PC-3 (cell line): ENCODE data around the gene TWIST2. TPM values are rescaled to one million over a fixed set of nuclear protein-coding genes. Genes with fewer than 3 reads are reported as not detected.

Experiments
- ATAC-seq: fragments of 200-7000 bp; cut with Tn5 transposase; 2 replicates; pipeline ENCODE4 v1.9.1; 2020; ENCODE audit warnings: mild to moderate bottlenecking, moderate library complexity
- BruUV-seq: library from RNA; stranded (reverse); fragments of 400-500 nt; replicated peaks from 2 replicates; lab custom pipeline; 2021; lab: Mats Ljungman, UMichigan
- CTCF ChIA-PET: fragments of 300-600 bp; sonication (Branson Sonifier 250); formaldehyde crosslinking; loops from one replicate; lab custom pipeline; 2022; ENCODE audit warnings: antibody characterized with exemption; lab: Charles Lee
- POLR2A ChIA-PET: fragments of 300-600 bp; sonication (Branson Sonifier 250); formaldehyde crosslinking; loops from one replicate; lab custom pipeline; 2022; ENCODE audit warnings: antibody characterized with exemption; ENCODE audit not compliant: unreplicated experiment; lab: Charles Lee
- DNase-seq: peaks from one replicate; pipeline ENCODE4 v3.0.0-alpha.2; 2015
- H2AFZ ChIP-seq: fragments of 300-600 bp; sonication (generic); 2 replicates; pipeline ENCODE4 v1.6.0; 2016; ENCODE audit warnings: antibody characterized with exemption, low read length
- H3F3A ChIP-seq: fragments of 300-600 bp; sonication (generic); one replicate; pipeline ENCODE4 v1.6.0; 2017; ENCODE audit warnings: antibody characterized with exemption, low read length, control low read depth, mild to moderate bottlenecking; ENCODE audit not compliant: unreplicated experiment
- H3K27ac ChIP-seq: fragments of 300-600 bp; sonication (generic); 2 replicates; pipeline ENCODE4 v1.5.1; 2016; ENCODE audit warnings: mild to moderate bottlenecking, low read length
- H3K27me3 ChIP-seq: fragments of 300-600 bp; sonication (generic); 2 replicates; pipeline ENCODE4 v1.6.1; 2016; ENCODE audit warnings: low read length, mixed read lengths
- H3K36me3 ChIP-seq: fragments of 300-600 bp; sonication (generic); 2 replicates; pipeline ENCODE4 v1.6.1; 2016; ENCODE audit warnings: low read depth, mixed run types, low read length, mixed read lengths
- H3K4me1 ChIP-seq: fragments of 300-600 bp; sonication (generic); 2 replicates; pipeline ENCODE4 v1.5.1; 2016; ENCODE audit warnings: low read length; ENCODE audit not compliant: insufficient read depth
- H3K4me2 ChIP-seq: fragments of 300-600 bp; sonication (generic); 2 replicates; pipeline ENCODE4 v1.6.0; 2016; ENCODE audit warnings: low read length
- H3K4me3 ChIP-seq: fragments of 300-600 bp; sonication (generic); 2 replicates; pipeline ENCODE4 v1.5.1; 2016; ENCODE audit warnings: mild to moderate bottlenecking, low read length, mixed read lengths
- H3K79me2 ChIP-seq: fragments of 300-600 bp; sonication (generic); 2 replicates; pipeline ENCODE4 v1.6.1; 2017; ENCODE audit warnings: low read length, mixed read lengths
- H3K9ac ChIP-seq: fragments of 300-600 bp; sonication (generic); 2 replicates; pipeline ENCODE4 v1.6.0; 2016; ENCODE audit warnings: mild to moderate bottlenecking, low read length
- H3K9me2 ChIP-seq: fragments of 300-600 bp; sonication (generic); replicated peaks from 2 replicates; pipeline ENCODE4 v1.6.1; 2016; ENCODE audit warnings: mixed run types, low read length, mixed read lengths
- H3K9me3 ChIP-seq: fragments of 300-600 bp; sonication (generic); 2 replicates; pipeline ENCODE4 v1.6.1; 2016; ENCODE audit warnings: low read length, mixed read lengths
- H4K20me1 ChIP-seq: fragments of 300-600 bp; sonication (generic); 2 replicates; pipeline ENCODE4 v1.6.1; 2016; ENCODE audit warnings: low read length, mixed read lengths
- EZH2 ChIP-seq: fragments of 300-600 bp; sonication (generic); IDR thresholded peaks from one replicate; pipeline ENCODE4 v1.6.1; 2017; ENCODE audit warnings: antibody characterized with exemption, mild to moderate bottlenecking, low read length; ENCODE audit not compliant: unreplicated experiment
- EZH2phosphoT487 ChIP-seq: fragments of 300-600 bp; sonication (generic); IDR thresholded peaks from 2 replicates; pipeline ENCODE4 v1.6.1; 2018; ENCODE audit warnings: mild to moderate bottlenecking, antibody characterized with exemption, low read length, borderline replicate concordance
- intact Hi-C: fragments of 100-400 bp; cut with micrococcal nuclease; formaldehyde crosslinking; loops from 2 replicates; pipeline ENCODE4 v1.9.0; 2023
- total RNA-seq: library from RNA; depleted of rRNA; stranded (reverse); fragments of >200 nt; gene quantifications from 2 replicates; pipeline ENCODE4 v1.2.3, GENCODE V29; 2014
- TF ChIP-seq, protein P1 (sequence below): fragments of 300-600 bp; sonication (generic); conservative IDR thresholded peaks from 2 replicates; pipeline ENCODE4 v1.5.1; 2017; ENCODE audit warnings: antibody characterized with exemption, low read depth, mild to moderate bottlenecking, low read length

The TWIST2 gene
- total RNA-seq, 1 experiment from 2014 or later, result 4.4 TPM

DNA sequence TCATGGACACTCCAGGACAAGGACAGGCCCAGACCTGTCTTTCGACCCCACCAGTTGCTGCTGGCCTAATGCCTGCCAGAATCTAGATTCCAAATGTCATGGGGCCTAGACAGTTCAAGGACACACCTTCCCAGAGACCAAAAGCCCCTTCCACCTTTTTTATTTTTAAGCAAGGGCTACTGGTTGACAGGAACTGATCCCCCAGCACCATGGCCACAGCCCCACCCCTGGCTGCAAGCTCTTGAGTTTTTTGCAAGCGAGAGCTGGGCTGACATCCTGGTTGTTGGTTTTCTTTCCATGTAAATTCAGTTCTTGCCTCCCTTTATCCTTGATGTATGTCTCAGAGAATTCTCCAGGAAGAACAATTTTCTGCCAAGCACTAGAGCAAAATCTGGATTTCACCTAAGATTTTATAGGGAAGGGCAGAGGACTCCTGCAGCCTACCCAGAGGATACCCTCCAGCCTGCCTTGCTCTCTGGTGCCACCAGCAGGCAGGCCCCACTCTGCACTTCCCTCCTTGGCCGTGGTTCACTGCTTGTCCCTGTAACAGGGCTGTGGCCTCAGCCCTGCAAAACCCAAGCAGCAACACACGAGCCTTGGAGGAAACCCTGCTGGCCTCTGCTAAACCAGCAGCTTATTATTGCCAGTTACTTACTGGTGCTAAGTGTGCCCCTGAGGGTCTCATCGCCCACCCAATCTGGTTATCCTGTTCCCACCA, 97.7 kb downstream of the TWIST2 start:
- Histone ChIP-seq H4K20me1 (no peaks in the 10 kb centered on the region), H3K9me2 (no peaks in the 10 kb centered on the region), H3K4me3 (no peak overlapping the region), H3K4me2 (peak overlapping the region; percentile 78), H3K36me3 (no peaks in the 10 kb centered on the region), H3K9ac (no peak overlapping the region), H3K27me3 (no peaks in the 10 kb centered on the region), H3K4me1 (peaks cover 50% of the 10 kb centered on the region), H2AFZ (no peak overlapping the region), H3K79me2 (peaks cover 29% of the 10 kb centered on the region), H3K9me3 (no peaks in the 10 kb centered on the region), H3F3A (peaks cover 10% of the 10 kb centered on the region), H3K27ac (no peak overlapping the region)
- BruUV-seq, result no TSS peak
- DNase-seq (peak; percentile 45), ATAC-seq (no peak)
- intact Hi-C loops, result loop anchor here (5.0 to 10.0 kb wide), 3 partner anchors 83 to 511 kb away; no protein-coding TSS in a partner anchor
- TF ChIP-seq EZH2 (no peak), EZH2phosphoT487 (no peak)
- TF ChIP-seq, protein P1, sequence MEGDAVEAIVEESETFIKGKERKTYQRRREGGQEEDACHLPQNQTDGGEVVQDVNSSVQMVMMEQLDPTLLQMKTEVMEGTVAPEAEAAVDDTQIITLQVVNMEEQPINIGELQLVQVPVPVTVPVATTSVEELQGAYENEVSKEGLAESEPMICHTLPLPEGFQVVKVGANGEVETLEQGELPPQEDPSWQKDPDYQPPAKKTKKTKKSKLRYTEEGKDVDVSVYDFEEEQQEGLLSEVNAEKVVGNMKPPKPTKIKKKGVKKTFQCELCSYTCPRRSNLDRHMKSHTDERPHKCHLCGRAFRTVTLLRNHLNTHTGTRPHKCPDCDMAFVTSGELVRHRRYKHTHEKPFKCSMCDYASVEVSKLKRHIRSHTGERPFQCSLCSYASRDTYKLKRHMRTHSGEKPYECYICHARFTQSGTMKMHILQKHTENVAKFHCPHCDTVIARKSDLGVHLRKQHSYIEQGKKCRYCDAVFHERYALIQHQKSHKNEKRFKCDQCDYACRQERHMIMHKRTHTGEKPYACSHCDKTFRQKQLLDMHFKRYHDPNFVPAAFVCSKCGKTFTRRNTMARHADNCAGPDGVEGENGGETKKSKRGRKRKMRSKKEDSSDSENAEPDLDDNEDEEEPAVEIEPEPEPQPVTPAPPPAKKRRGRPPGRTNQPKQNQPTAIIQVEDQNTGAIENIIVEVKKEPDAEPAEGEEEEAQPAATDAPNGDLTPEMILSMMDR, result peak; percentile 61
- ChIA-PET CTCF (no interaction called here), POLR2A (no interaction called here)

DNA sequence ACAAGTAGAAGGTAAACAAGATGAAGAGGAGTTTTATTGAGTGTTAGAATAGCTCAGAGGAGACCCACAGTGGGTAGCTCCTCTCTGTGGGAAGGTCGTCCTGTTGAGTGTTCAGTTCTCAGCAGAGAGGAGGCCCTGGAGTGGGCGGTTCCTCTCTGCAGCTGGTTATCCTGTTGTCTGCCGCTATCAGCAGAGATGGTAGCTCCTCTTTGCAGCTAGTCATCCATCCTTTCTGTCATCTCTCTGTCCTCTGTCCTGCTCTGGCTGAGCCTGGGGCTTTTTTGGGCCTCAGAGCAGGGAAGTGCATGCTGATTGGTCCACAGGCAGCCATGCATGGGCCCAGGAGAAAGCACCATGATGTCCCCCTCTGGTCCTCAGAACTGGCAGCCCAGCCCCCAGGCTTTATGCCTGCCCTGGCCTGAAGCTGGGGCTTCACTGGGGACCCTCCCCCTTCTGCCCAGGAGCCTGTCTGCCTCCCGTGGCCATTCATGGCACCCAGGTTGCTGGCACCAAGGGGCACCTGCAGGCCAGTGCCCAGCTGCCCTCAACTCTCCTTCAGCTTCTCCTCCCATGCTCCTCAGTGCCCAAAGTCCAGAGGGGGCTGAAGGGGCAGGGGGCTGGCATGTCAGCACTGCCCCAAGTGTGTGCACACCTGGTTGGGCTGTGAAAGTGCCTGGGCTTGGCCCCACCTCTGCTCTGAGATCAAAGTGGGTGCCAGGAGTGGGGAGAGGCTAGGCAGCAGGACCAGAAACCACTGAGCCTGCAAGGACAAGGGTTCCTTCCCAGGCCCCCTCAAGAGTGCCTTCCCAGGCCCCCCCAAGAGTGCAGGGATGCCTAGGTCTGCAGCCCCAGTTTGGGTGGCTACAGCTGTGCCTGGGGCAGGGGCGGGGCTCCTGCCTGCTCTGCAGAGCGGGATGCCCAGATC, 98.7 kb downstream of the TWIST2 start:
- Histone ChIP-seq H4K20me1 (no peaks in the 10 kb centered on the region), H3K4me1 (peaks cover 54% of the 10 kb centered on the region), H3K4me3 (peak overlapping the region; percentile 53), H3K9me2 (no peaks in the 10 kb centered on the region), H3K4me2 (peak overlapping the region; percentile 78), H3K27ac (peak overlapping the region; percentile 99), H2AFZ (no peak overlapping the region), H3K9me3 (no peaks in the 10 kb centered on the region), H3K79me2 (peaks cover 29% of the 10 kb centered on the region), H3F3A (peaks cover 10% of the 10 kb centered on the region), H3K9ac (peak overlapping the region; percentile 88), H3K27me3 (no peaks in the 10 kb centered on the region), H3K36me3 (no peaks in the 10 kb centered on the region)
- POLR2A ChIA-PET, result no interaction called here
- ATAC-seq (no peak), DNase-seq (no peak)
- CTCF ChIA-PET, result no interaction called here
- intact Hi-C loops, result loop anchor here (5.0 to 10.0 kb wide), 3 partner anchors 84 to 512 kb away; no protein-coding TSS in a partner anchor
- TF ChIP-seq EZH2phosphoT487 (no peak), EZH2 (no peak)
- TF ChIP-seq, protein P1, result no peak
- no TSS peak for BruUV-seq
